GM23338 (cell line): ENCODE results near the gene NEK7. TPM values are rescaled to one million over a fixed set of nuclear protein-coding genes. Genes with fewer than 3 reads are reported as not detected.

Experiments used
- ATAC-seq: fragments of 200-7000 bp; cut with Tn5 transposase; 3 replicates; pipeline ENCODE4 v1.9.1; 2020
- DNase-seq: peaks from one replicate; pipeline ENCODE4 v3.0.0-alpha.2; 2015; ENCODE audit warnings: low spot score
- H2AFZ ChIP-seq: fragments of 200-600 bp; sonication (generic); 2 replicates; pipeline ENCODE4 v1.8.0; 2016; ENCODE audit warnings: antibody characterized with exemption, mild to moderate bottlenecking, moderate library complexity
- H3F3A ChIP-seq: fragments of 200-600 bp; sonication (generic); replicated peaks from 2 replicates; pipeline ENCODE4 v1.8.0; 2017; ENCODE audit warnings: antibody characterized with exemption, mixed run types, low read depth
- H3K27ac ChIP-seq: fragments of 200-600 bp; sonication (generic); 2 replicates; pipeline ENCODE4 v1.6.1; 2016; ENCODE audit warnings: low read depth
- H3K27me3 ChIP-seq: fragments of 200-600 bp; sonication (generic); 2 replicates; pipeline ENCODE4 v1.8.0; 2016; ENCODE audit warnings: mild to moderate bottlenecking, mixed run types, moderate library complexity; ENCODE audit not compliant: insufficient read depth
- H3K36me3 ChIP-seq: fragments of 200-600 bp; sonication (generic); 2 replicates; pipeline ENCODE4 v1.8.0; 2016; ENCODE audit warnings: mild to moderate bottlenecking; ENCODE audit not compliant: insufficient read depth
- H3K4me1 ChIP-seq: fragments of 200-600 bp; sonication (generic); 2 replicates; pipeline ENCODE4 v1.8.0; 2016; ENCODE audit warnings: mild to moderate bottlenecking, moderate library complexity; ENCODE audit not compliant: insufficient read depth
- H3K4me2 ChIP-seq: fragments of 200-600 bp; sonication (generic); 2 replicates; pipeline ENCODE4 v1.7.1; 2017; ENCODE audit warnings: mixed run types
- H3K4me3 ChIP-seq: fragments of 200-600 bp; sonication (generic); 2 replicates; pipeline ENCODE4 v1.6.1; 2016; ENCODE audit warnings: mixed run types
- H3K79me2 ChIP-seq: fragments of 200-600 bp; sonication (generic); replicated peaks from 2 replicates; pipeline ENCODE4 v1.8.0; 2017; ENCODE audit warnings: mild to moderate bottlenecking; ENCODE audit not compliant: insufficient read depth
- H3K9me2 ChIP-seq: fragments of 200-600 bp; sonication (generic); 2 replicates; pipeline ENCODE4 v1.8.0; 2017; ENCODE audit not compliant: insufficient read depth
- H4K20me1 ChIP-seq: fragments of 200-600 bp; sonication (generic); replicated peaks from 2 replicates; pipeline ENCODE4 v1.8.0; 2017; ENCODE audit warnings: mild to moderate bottlenecking; ENCODE audit not compliant: insufficient read depth
- H3K27ac Mint-ChIP-seq: 2 replicates; pipeline ENCODE4 v1.8.0; 2020; ENCODE audit warnings: inconsistent platforms, mild to moderate bottlenecking, moderate library complexity, mixed read lengths
- H3K27me3 Mint-ChIP-seq: 3 replicates; pipeline ENCODE4 v1.8.0; 2022; ENCODE audit warnings: low read depth, mild to moderate bottlenecking, moderate library complexity, mixed read lengths, inconsistent platforms; ENCODE audit not compliant: insufficient read depth, poor library complexity
- H3K36me3 Mint-ChIP-seq: 3 replicates; pipeline ENCODE4 v1.8.0; 2021; ENCODE audit warnings: low read depth, mild to moderate bottlenecking, inconsistent platforms, moderate library complexity, mixed read lengths
- H3K4me1 Mint-ChIP-seq: 3 replicates; pipeline ENCODE4 v1.8.0; 2020; ENCODE audit warnings: mild to moderate bottlenecking, inconsistent platforms, mixed read lengths
- H3K4me3 Mint-ChIP-seq: 3 replicates; pipeline ENCODE4 v1.8.0; 2021; ENCODE audit warnings: moderate library complexity, mild to moderate bottlenecking, inconsistent platforms, mixed read lengths
- H3K9me3 Mint-ChIP-seq: 3 replicates; pipeline ENCODE4 v1.8.0; 2020; ENCODE audit warnings: moderate library complexity, mild to moderate bottlenecking, inconsistent platforms, mixed read lengths
- CREB1 ChIP-seq: fragments of 250-450 bp; sonication (Bioruptor Pico); IDR thresholded peaks from 2 replicates; pipeline ENCODE4 v1.5.0; 2020; ENCODE audit warnings: low read depth, mild to moderate bottlenecking, moderate library complexity
- CTCF ChIP-seq, 2 experiments: fragments of 200-600 bp in 1 of 2; sonication (generic) in 1 of 2; conservative IDR thresholded peaks; 2 replicates each; pipeline versions ENCODE4 v1.5.1 to v1.6.1; 2016 to 2017; ENCODE audit warnings: antibody characterized with exemption in 2 of 2, low read depth in 2 of 2, mild to moderate bottlenecking in 2 of 2, moderate library complexity in 1 of 2
- EZH2 ChIP-seq: fragments of 200-600 bp; sonication (generic); IDR thresholded peaks from one replicate; pipeline ENCODE4 v1.8.0; 2017; ENCODE audit warnings: antibody characterized with exemption, mild to moderate bottlenecking, low read depth; ENCODE audit not compliant: unreplicated experiment
- EZH2phosphoT487 ChIP-seq: fragments of 200-600 bp; sonication (generic); IDR thresholded peaks from one replicate; pipeline ENCODE4 v1.8.1; 2018; ENCODE audit warnings: antibody characterized with exemption; ENCODE audit not compliant: unreplicated experiment
- JUNB ChIP-seq: IDR thresholded peaks from one replicate; pipeline ENCODE4 v1.6.1; 2016; ENCODE audit warnings: antibody characterized with exemption; ENCODE audit not compliant: unreplicated experiment
- POLR2AphosphoS5 ChIP-seq: IDR thresholded peaks from 2 replicates; pipeline ENCODE4 v1.6.1; 2016; ENCODE audit warnings: antibody characterized with exemption, low read depth
- REST ChIP-seq: IDR thresholded peaks from one replicate; pipeline ENCODE4 v1.6.1; 2018; ENCODE audit warnings: antibody characterized with exemption; ENCODE audit not compliant: unreplicated experiment
- ZNF114 ChIP-seq: fragments of 250-450 bp; sonication (Bioruptor Pico); IDR thresholded peaks from 2 replicates; pipeline ENCODE4 v1.5.0; 2020; ENCODE audit warnings: mild to moderate bottlenecking, moderate library complexity
- ZNF331 ChIP-seq: fragments of 250-450 bp; sonication (Bioruptor Pico); IDR thresholded peaks from 2 replicates; pipeline ENCODE4 v1.5.0; 2020; ENCODE audit warnings: low read depth, mild to moderate bottlenecking, moderate library complexity
- ZNF462 ChIP-seq: fragments of 250-450 bp; sonication (Bioruptor Pico); IDR thresholded peaks from 2 replicates; pipeline ENCODE4 v1.5.0; 2020; ENCODE audit warnings: mild to moderate bottlenecking, moderate library complexity
- polyA plus RNA-seq: library from polyadenylated mRNA; unstranded; fragments of >200 nt; fragmentation: Nextera tagmentation; extraction: Ambion mirVana; gene quantifications from 2 replicates; pipeline ENCODE4 v1.2.1, GENCODE V29; 2016
- total RNA-seq: library from RNA; depleted of rRNA; stranded (reverse); fragments of >200 nt; shearing (Covaris generic); gene quantifications from 2 replicates; pipeline ENCODE4 v1.2.3, GENCODE V29; 2014

NEK7 gene
- total and polyA plus RNA-seq, 2 experiments from 2014 or later, result 4.8 to 15.3 TPM

GRCh38 chr1:198176179-198176578 lies 19.4 kb downstream of the NEK7 start (continued):
- no peak for TF ChIP-seq REST
- TF ChIP-seq CREB1 (CRISPR knock-in tag), result no peak
- no peak for TF ChIP-seq CTCF (conservative IDR thresholded peaks at IDR 0.05; ENCODE audit: low read depth in 2 of 2)

- Mint-ChIP-seq H3K36me3 (no peaks in the 10 kb centered on the region), H3K9me3 (no peaks in the 10 kb centered on the region), H3K4me3 (no peak overlapping the region), H3K4me1 (peaks cover 40% of the 10 kb centered on the region), H3K27ac (no peak overlapping the region), H3K27me3 (no peaks in the 10 kb centered on the region)
- Histone ChIP-seq H3K4me1 (peaks cover 17% of the 10 kb centered on the region), H3K4me3 (no peak overlapping the region), H3F3A (no peaks in the 10 kb centered on the region), H3K36me3 (no peaks in the 10 kb centered on the region), H3K79me2 (peaks cover 94% of the 10 kb centered on the region), H3K27ac (no peak overlapping the region), H3K9me2 (no peaks in the 10 kb centered on the region), H3K27me3 (no peaks in the 10 kb centered on the region), H3K4me2 (no peak overlapping the region), H4K20me1 (no peaks in the 10 kb centered on the region), H2AFZ (no peak overlapping the region)
- no peak for ATAC-seq
- DNase-seq, result no peak
- no peak for TF ChIP-seq CREB1 (CRISPR knock-in tag)
- no peak for TF ChIP-seq EZH2phosphoT487
- TF ChIP-seq ZNF462 (CRISPR knock-in tag), result no peak
- no peak for TF ChIP-seq EZH2
- no peak for TF ChIP-seq REST
- no peak for TF ChIP-seq ZNF114 (CRISPR knock-in tag)
- no peak for TF ChIP-seq JUNB
- no peak for TF ChIP-seq POLR2AphosphoS5
- TF ChIP-seq ZNF331 (CRISPR knock-in tag), result no peak
Measured at GRCh38 chr1:198177546-198177945, 20.7 kb downstream of the NEK7 start.
